Progenitor cell of endocrine pancreas (in vitro differentiated cells): Measurements from ENCODE around the gene CLTRN. TPM values are rescaled to one million over a fixed set of nuclear protein-coding genes. Genes with fewer than 3 reads are reported as not detected.
"Not testable (repeated sequence)": the region's sequence is repeated elsewhere in the genome, so short reads cannot be mapped to it uniquely, and the experiment has no call there.

Experiments used
- DNase-seq: peaks from one replicate; pipeline ENCODE4 v3.0.0; 2021; ENCODE audit warnings: low spot score; ENCODE audit not compliant: unreplicated experiment
- H3K27ac Mint-ChIP-seq: 2 replicates; pipeline ENCODE4 v1.8.0; 2021; ENCODE audit warnings: mild to moderate bottlenecking, moderate library complexity, mixed read lengths
- H3K27me3 Mint-ChIP-seq: 2 replicates; pipeline ENCODE4 v1.8.0; 2021; ENCODE audit warnings: mixed read lengths
- H3K36me3 Mint-ChIP-seq: 2 replicates; pipeline ENCODE4 v1.8.0; 2022; ENCODE audit warnings: mixed read lengths; ENCODE audit not compliant: insufficient read depth
- H3K4me1 Mint-ChIP-seq: 2 replicates; pipeline ENCODE4 v1.8.0; 2021; ENCODE audit warnings: low read depth, mixed read lengths
- H3K4me3 Mint-ChIP-seq: 2 replicates; pipeline ENCODE4 v1.8.0; 2021; ENCODE audit warnings: low read depth, mild to moderate bottlenecking, moderate library complexity, mixed read lengths
- H3K9me3 Mint-ChIP-seq: 2 replicates; pipeline ENCODE4 v1.8.0; 2021; ENCODE audit warnings: low read depth, mixed read lengths
- long read RNA-seq: library from polyadenylated mRNA; unstranded; transcript quantifications from one replicate; pipeline ENCODE4 v2.0.0, GENCODE V29; 2020
- total RNA-seq: library from RNA; stranded (reverse); gene quantifications from 2 replicates; pipeline ENCODE4 v1.2.1, GENCODE V29; 2021
- TF ChIP-seq, protein P1 (sequence below): fragments of 200-600 bp; sonication (generic); IDR thresholded peaks from one replicate; pipeline ENCODE4 v1.5.0; 2021; ENCODE audit warnings: antibody characterized with exemption, mild to moderate bottlenecking; ENCODE audit not compliant: unreplicated experiment

Gene CLTRN, protein sequence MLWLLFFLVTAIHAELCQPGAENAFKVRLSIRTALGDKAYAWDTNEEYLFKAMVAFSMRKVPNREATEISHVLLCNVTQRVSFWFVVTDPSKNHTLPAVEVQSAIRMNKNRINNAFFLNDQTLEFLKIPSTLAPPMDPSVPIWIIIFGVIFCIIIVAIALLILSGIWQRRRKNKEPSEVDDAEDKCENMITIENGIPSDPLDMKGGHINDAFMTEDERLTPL
- total RNA-seq: 2.1 and 2.5 TPM in 2 replicates
- long read RNA-seq, partial matches to known transcripts: 0 of 3 reads
- long read RNA-seq, other reads (novel, unspliced or antisense): 1 of 3 reads

DNA sequence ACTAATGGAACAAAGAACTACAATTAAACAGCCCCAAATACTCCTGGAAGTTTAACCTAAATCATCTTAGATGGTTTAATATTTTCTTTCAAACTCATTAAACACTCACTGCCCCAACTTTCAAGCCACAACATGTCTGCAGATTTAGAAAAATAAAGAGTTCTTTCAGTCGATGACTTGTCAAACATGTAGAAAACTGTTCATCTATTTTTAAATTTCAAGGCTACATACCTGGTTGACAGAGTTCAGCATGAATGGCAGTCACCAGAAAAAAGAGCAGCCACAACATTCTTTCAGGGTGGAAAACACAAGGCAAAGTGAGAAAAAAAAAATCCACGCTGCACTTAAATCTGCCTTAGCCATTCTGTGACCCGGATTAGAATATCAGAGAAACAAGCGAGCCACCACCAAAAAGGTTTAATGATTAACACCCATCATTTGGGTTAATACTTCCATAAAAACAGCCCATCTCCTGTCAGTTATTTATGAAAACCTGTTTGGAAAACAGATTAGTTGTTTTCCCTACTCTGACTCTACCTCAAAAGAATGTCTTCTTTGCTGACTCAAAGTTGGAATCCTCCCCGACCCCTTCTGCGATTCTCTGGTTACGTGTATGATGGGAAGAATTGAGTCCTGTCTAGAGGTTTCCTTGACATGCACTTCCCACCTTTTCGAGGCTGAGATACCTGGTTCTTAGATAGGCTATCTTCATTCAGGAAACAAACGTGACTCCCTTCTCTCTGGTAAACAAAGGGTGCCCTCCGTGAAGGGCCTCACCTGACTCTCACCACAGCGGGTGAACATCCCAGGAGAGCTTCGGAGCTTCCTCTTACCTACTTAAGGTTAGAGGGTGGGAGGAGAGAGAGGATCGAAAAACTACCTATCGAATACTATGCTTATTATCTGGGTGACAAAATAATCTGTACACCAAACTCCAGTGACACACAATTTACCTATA is at the start of gene CLTRN:
Gene CLTRN (minus strand): TSS at position 319 of the 958 bp plus-strand sequence. CDS start 30 bp downstream, at position 289.
- Mint-ChIP-seq H3K27me3 (no peaks in the 10 kb centered on the region), H3K4me3 (no peak within 1 kb of the TSS), H3K36me3 (no peaks in the 10 kb centered on the region), H3K27ac (peak within 1 kb of the TSS; percentile 57), H3K9me3 (no peaks in the 10 kb centered on the region), H3K4me1 (peaks cover 21% of the 10 kb centered on the region)
- TF ChIP-seq, protein P1, sequence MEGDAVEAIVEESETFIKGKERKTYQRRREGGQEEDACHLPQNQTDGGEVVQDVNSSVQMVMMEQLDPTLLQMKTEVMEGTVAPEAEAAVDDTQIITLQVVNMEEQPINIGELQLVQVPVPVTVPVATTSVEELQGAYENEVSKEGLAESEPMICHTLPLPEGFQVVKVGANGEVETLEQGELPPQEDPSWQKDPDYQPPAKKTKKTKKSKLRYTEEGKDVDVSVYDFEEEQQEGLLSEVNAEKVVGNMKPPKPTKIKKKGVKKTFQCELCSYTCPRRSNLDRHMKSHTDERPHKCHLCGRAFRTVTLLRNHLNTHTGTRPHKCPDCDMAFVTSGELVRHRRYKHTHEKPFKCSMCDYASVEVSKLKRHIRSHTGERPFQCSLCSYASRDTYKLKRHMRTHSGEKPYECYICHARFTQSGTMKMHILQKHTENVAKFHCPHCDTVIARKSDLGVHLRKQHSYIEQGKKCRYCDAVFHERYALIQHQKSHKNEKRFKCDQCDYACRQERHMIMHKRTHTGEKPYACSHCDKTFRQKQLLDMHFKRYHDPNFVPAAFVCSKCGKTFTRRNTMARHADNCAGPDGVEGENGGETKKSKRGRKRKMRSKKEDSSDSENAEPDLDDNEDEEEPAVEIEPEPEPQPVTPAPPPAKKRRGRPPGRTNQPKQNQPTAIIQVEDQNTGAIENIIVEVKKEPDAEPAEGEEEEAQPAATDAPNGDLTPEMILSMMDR: no peak
- DNase-seq: no peak

DNA sequence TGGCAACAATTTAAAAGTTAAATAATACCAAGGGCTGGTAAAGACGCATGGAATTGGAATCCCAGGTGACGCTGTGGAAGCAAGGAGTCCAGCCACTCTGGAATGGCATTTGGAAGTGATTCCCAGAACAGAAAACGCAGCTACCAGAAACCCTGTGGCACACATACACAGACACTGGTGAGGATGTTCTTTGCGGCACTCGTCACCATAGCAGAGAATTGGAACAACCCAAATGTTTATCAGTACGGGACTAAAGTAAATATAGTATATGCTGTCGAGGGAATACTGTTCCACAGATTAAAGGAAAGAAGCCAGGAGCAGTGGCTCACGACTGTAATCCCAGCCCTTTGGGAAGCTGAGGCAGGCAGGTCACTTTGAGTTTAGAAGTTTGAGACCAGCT is 39.7 kb upstream of the CLTRN start:
- not testable (repeated sequence) for H3K27me3 Mint-ChIP-seq, H3K4me3 Mint-ChIP-seq, DNase-seq, H3K27ac Mint-ChIP-seq, H3K36me3 Mint-ChIP-seq, H3K9me3 Mint-ChIP-seq, H3K4me1 Mint-ChIP-seq

DNA sequence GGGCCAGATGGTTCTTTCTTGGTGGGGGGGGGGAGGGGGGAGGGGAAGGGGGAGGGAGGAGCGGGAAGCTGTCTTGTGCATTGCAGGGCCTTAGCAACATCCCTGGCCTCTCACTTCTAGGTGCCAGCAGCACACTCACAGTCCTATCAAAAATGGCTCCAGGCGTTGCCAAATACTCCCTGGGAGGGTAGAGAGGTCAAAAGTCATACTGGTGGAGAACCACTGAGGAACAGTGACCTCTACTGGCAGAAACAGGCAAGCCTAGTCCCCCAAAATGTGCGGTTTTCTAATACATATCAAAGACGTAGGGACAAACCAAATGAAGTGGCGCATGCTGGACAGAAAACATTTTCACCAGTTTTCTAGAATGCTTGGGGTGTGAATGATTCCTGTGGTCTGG is 39.2 kb upstream of the CLTRN start:
- H3K4me3 Mint-ChIP-seq, DNase-seq, H3K36me3 Mint-ChIP-seq, H3K9me3 Mint-ChIP-seq, H3K27ac Mint-ChIP-seq, H3K4me1 Mint-ChIP-seq, H3K27me3 Mint-ChIP-seq: not testable (repeated sequence)

DNA sequence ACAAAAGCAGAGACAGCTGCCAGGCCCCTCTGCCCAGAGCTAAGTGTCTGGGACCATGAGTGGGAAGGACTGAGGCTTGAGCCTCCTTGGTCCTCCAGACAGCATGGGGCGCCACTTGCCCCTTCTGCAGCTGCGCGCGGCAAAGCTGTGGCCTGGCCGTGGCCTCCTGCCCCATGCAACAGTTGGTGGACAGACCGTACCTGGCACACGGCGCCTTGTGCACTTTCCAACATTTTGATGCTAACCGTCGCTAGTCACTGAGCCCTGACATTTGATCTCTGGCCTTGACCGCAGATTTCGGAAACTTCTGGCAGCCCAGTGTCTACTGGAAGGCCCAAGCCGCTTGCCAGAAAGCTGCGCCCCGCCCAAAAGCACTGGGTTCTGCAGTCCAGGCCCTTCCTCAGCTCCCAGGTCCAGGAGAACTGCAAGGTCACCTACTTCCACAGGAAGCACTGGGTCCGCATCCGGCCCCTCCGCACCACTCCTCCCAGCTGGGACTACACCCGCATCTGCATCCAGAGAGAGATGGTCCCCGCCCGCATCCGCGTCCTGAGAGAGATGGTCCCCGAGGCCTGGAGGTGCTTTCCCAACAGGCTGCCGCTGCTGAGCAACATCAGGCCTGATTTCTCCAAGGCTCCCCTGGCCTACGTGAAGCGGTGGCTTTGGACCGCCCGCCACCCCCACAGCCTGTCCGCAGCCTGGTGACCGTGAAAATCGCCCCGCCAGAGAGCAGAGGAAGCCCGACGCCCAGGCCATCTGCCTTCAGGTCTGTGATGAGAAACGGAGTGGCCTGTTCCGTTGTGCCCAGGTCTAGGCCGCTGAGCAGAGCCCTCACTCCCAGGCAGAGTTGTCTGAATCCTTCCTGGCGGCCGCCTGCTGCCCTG is 38.1 kb upstream of the CLTRN start:
- H3K27ac Mint-ChIP-seq: no peak overlapping the region
- no peak overlapping the region for H3K4me3 Mint-ChIP-seq
- H3K36me3 Mint-ChIP-seq: peaks cover 4% of the 10 kb centered on the region
- H3K4me1 Mint-ChIP-seq: no peaks in the 10 kb centered on the region
- TF ChIP-seq, protein P1: no peak
- no peaks in the 10 kb centered on the region for H3K9me3 Mint-ChIP-seq
- DNase-seq: no peak
- H3K27me3 Mint-ChIP-seq: no peaks in the 10 kb centered on the region

DNA sequence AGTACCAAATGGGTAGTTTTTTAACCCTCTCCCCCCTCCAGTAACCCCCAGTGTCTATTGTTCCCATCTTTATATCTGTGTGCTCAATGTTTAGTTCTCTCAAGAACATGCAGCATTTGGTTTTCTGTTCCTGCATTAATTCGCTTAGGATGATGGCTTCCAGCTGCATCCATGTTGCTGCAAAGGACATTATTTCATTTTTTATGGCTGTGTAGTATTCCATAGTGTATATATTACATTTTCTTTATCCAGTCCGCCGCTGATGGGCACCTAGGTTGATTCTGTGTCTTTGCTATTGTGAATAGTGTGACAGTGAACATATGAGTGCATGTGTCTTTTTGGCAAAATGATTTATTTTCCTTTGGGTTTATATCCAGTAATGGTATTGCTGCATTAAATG is 31.9 kb upstream of the CLTRN start:
- Mint-ChIP-seq H3K27ac (no peak overlapping the region), H3K4me3 (no peak overlapping the region), H3K27me3 (no peaks in the 10 kb centered on the region), H3K4me1 (no peaks in the 10 kb centered on the region), H3K9me3 (no peaks in the 10 kb centered on the region), H3K36me3 (peaks cover 7% of the 10 kb centered on the region)
- no peak for DNase-seq
- TF ChIP-seq, protein P1: no peak

DNA sequence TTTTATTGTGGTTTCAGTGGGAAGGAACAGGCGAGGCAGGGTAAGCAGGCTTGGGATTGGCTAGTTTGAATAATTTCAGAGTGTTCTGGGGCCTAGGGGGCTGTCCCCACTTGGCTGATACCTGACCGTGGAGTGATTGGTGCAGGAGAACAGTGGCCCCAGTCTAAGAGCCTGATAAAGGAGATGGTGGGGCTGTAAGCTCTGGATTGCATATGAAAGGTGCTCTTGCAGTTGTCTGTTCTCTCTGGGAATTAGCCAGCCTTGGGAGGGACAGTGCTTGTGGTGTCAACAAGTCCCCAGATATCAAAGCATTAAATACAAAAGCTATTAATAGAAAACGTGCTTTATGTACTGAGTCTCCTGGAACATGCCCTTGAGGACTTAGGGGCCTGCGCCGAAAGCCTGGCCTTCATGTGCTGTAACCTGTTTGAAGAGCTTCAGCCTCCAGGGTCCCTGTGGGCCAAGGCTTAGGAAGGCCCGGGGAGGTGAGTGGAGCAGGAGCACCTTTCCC is 30.4 kb upstream of the CLTRN start:
- Mint-ChIP-seq H3K27ac (peak overlapping the region; percentile 2), H3K4me3 (no peak overlapping the region), H3K4me1 (no peaks in the 10 kb centered on the region), H3K27me3 (no peaks in the 10 kb centered on the region), H3K9me3 (no peaks in the 10 kb centered on the region), H3K36me3 (peaks cover 7% of the 10 kb centered on the region)
- TF ChIP-seq, protein P1: no peak
- no peak for DNase-seq
